Neural crest cell (in vitro differentiated cells): ENCODE results near the gene CDH13. TPM values are rescaled to one million over a fixed set of nuclear protein-coding genes. Genes with fewer than 3 reads are reported as not detected.
A peak's percentile ranks its signal among the peaks of the same experiment; 100 is the strongest.

ENCODE experiments used
- DNase-seq: peaks from one replicate; pipeline ENCODE4 v3.0.0; 2021; ENCODE audit warnings: low read depth, mixed read lengths, low spot score
- H3K27ac Mint-ChIP-seq: one replicate; pipeline ENCODE4 v1.8.0; 2021; ENCODE audit warnings: mild to moderate bottlenecking, mixed read lengths; ENCODE audit not compliant: unreplicated experiment
- H3K27me3 Mint-ChIP-seq: 2 replicates; pipeline ENCODE4 v1.8.0; 2021; ENCODE audit warnings: low read depth, mild to moderate bottlenecking, mixed read lengths
- H3K36me3 Mint-ChIP-seq: 2 replicates; pipeline ENCODE4 v1.8.0; 2021; ENCODE audit warnings: low read depth, mild to moderate bottlenecking, mixed read lengths
- H3K4me1 Mint-ChIP-seq: 2 replicates; pipeline ENCODE4 v1.8.0; 2021; ENCODE audit warnings: mixed read lengths
- H3K4me3 Mint-ChIP-seq: one replicate; pipeline ENCODE4 v1.8.0; 2021; ENCODE audit warnings: mild to moderate bottlenecking, mixed read lengths
- H3K9me3 Mint-ChIP-seq: 2 replicates; pipeline ENCODE4 v1.8.0; 2021; ENCODE audit warnings: mixed read lengths
- CTCF ChIP-seq: fragments of 200-600 bp; sonication (generic); conservative IDR thresholded peaks from 2 replicates; pipeline ENCODE4 v1.5.0; 2021; ENCODE audit warnings: antibody characterized with exemption, mild to moderate bottlenecking
- total RNA-seq: library from RNA; stranded (reverse); gene quantifications from 2 replicates; pipeline ENCODE4 v1.2.1, GENCODE V29; 2021

Gene CDH13
- total RNA-seq, 1 donor from 2014 or later = 1.1 TPM

DNA sequence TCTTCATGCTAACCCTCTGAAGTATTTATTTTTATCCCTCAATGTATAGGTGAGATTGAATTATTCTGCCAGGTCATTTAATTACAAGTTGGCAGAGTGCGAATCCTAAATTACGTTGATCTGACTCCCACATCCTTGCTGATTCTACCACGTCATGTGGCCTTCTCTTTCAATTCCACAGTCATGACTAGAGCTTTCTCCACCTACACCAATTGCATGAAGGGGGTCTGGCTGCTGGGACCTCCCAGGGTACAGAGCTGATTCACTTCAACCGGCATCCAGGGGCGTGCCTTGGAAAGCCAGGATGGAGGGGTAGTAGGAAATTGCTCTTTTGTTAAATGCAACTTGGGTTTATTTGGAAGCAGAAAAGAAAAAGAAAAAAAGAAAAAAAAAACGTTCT is 41.1 kb upstream of the CDH13 start:
- no peaks in the 10 kb centered on the region for H3K36me3 Mint-ChIP-seq
- no peak for TF ChIP-seq CTCF
- H3K27ac Mint-ChIP-seq = peak overlapping the region; percentile 54
- H3K27me3 Mint-ChIP-seq = no peaks in the 10 kb centered on the region
- no peaks in the 10 kb centered on the region for H3K9me3 Mint-ChIP-seq
- H3K4me3 Mint-ChIP-seq = no peak overlapping the region
- DNase-seq = no peak
- H3K4me1 Mint-ChIP-seq = no peaks in the 10 kb centered on the region

GRCh38 chr16:82586130-82586529 is 40.6 kb upstream of the CDH13 start:
- H3K4me1 Mint-ChIP-seq = no peaks in the 10 kb centered on the region
- H3K27ac Mint-ChIP-seq = no peak overlapping the region
- no peak for TF ChIP-seq CTCF
- no peaks in the 10 kb centered on the region for H3K9me3 Mint-ChIP-seq
- no peak overlapping the region for H3K4me3 Mint-ChIP-seq
- no peaks in the 10 kb centered on the region for H3K36me3 Mint-ChIP-seq
- no peaks in the 10 kb centered on the region for H3K27me3 Mint-ChIP-seq
- DNase-seq = no peak

GRCh38 chr16:82587289-82587688 is 39.5 kb upstream of the CDH13 start:
- TF ChIP-seq CTCF = no peak
- Mint-ChIP-seq H3K36me3 (no peaks in the 10 kb centered on the region), H3K27me3 (no peaks in the 10 kb centered on the region), H3K4me3 (no peak overlapping the region), H3K4me1 (no peaks in the 10 kb centered on the region), H3K27ac (no peak overlapping the region), H3K9me3 (no peaks in the 10 kb centered on the region)
- DNase-seq = no peak

- no peaks in the 10 kb centered on the region for H3K4me1 Mint-ChIP-seq
- no peak overlapping the region for H3K4me3 Mint-ChIP-seq
- H3K27me3 Mint-ChIP-seq = no peaks in the 10 kb centered on the region
- no peaks in the 10 kb centered on the region for H3K9me3 Mint-ChIP-seq
- H3K27ac Mint-ChIP-seq = no peak overlapping the region
- no peak for DNase-seq
- no peak for TF ChIP-seq CTCF
- H3K36me3 Mint-ChIP-seq = no peaks in the 10 kb centered on the region
These were observed 37.4 kb upstream of the CDH13 start for GRCh38 chr16:82589407-82589806.

DNA sequence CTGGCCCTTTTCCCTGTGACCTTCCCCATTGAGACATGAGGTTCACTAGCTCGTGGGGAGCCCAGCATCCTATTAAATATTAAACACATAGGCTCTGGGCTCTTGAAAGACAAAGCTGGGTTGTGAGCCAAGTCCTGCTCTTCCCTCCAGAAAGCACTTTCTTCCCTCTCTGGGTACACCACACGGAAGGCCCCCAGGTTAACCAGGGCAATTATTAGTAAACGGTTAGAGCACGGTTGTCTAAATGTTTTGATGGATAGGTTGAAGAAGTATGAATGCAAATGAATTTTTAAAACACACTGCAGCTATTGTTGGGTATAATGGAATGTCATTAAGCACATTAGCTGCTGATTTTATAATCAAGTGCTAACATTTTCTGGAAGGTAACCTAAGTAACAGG is 32.7 kb upstream of the CDH13 start:
- Mint-ChIP-seq H3K36me3 (peaks cover 3% of the 10 kb centered on the region), H3K27ac (no peak overlapping the region), H3K4me3 (no peak overlapping the region), H3K4me1 (peaks cover 4% of the 10 kb centered on the region), H3K27me3 (no peaks in the 10 kb centered on the region), H3K9me3 (peaks cover 3% of the 10 kb centered on the region)
- TF ChIP-seq CTCF = no peak
- DNase-seq = no peak

GRCh38 chr16:82598771-82599170 is 28.0 kb upstream of the CDH13 start:
- DNase-seq = no peak
- peaks cover 3% of the 10 kb centered on the region for H3K36me3 Mint-ChIP-seq
- H3K27ac Mint-ChIP-seq = no peak overlapping the region
- H3K4me3 Mint-ChIP-seq = no peak overlapping the region
- peaks cover 5% of the 10 kb centered on the region for H3K9me3 Mint-ChIP-seq
- peaks cover 5% of the 10 kb centered on the region for H3K4me1 Mint-ChIP-seq
- no peak for TF ChIP-seq CTCF
- no peaks in the 10 kb centered on the region for H3K27me3 Mint-ChIP-seq
